HepG2 (cell line): Measurements from ENCODE around the gene EBP. TPM values are rescaled to one million over a fixed set of nuclear protein-coding genes. Genes with fewer than 3 reads are reported as not detected.

Source experiments
- ATAC-seq: fragments of 200-7000 bp; cut with Tn5 transposase; 3 replicates; pipeline ENCODE4 v1.9.1; 2020; ENCODE audit warnings: mild to moderate bottlenecking, moderate library complexity
- BruUV-seq: library from RNA; stranded (reverse); fragments of 400-500 nt; replicated peaks from 2 replicates; lab custom pipeline; 2021; lab: Mats Ljungman, UMichigan
- CTCF ChIA-PET: fragments of 300-600 bp; formaldehyde crosslinking; extraction: SDS; loops from one replicate; lab custom pipeline; 2021; ENCODE audit warnings: low total read pairs, inconsistent platforms, low intra/inter-chr PET ratio; lab: Yijun Ruan, JAX
- POLR2A ChIA-PET: fragments of 350-600 bp; sonication (Branson Sonifier 250); formaldehyde crosslinking; loops from one replicate; lab custom pipeline; 2020; ENCODE audit warnings: antibody characterized with exemption, inconsistent platforms; lab: Yijun Ruan, JAX
- DNase-seq: peaks from one replicate; pipeline ENCODE4 v3.0.0-alpha.2; 2015; ENCODE audit warnings: low spot score
- FAIRE-seq: peaks from 3 replicates; lab custom pipeline; 2011; peaks lifted over from hg19 to GRCh38; lab: Jason Lieb, UNC
- H2AFZ ChIP-seq: one replicate; pipeline ENCODE4 v1.6.1; 2011; ENCODE audit warnings: low read length, inconsistent platforms
- H3K27ac ChIP-seq: fragments of 300-600 bp; 3 replicates; pipeline ENCODE4 v1.8.0; 2011; ENCODE audit warnings: mixed run types, mild to moderate bottlenecking, mixed read lengths, low read length, inconsistent platforms; ENCODE audit not compliant: insufficient read depth; ENCODE audit errors: extremely low read length
- H3K27me3 ChIP-seq, 2 experiments: fragments of 200-600 bp in 1 of 2; 2 replicates in 1 of 2; 3 replicates in 1 of 2; pipeline versions ENCODE4 v1.6.0 to v1.8.0; 2011; ENCODE audit warnings: low read length in 2 of 2, mild to moderate bottlenecking in 2 of 2, moderate library complexity in 2 of 2, inconsistent platforms in 1 of 2; ENCODE audit not compliant: insufficient read depth in 2 of 2, control insufficient read depth in 1 of 2
- H3K36me3 ChIP-seq, 2 experiments: fragments of 200-600 bp in 1 of 2; replicated peaks in 1 of 2; 2 replicates in 1 of 2; 3 replicates in 1 of 2; pipeline versions ENCODE4 v1.5.1 to v1.8.0; 2011; ENCODE audit warnings: low read length in 2 of 2, inconsistent platforms in 1 of 2; ENCODE audit not compliant: insufficient read depth in 2 of 2, control insufficient read depth in 1 of 2
- H3K4me1 ChIP-seq: 2 replicates; pipeline ENCODE4 v1.5.1; 2012; ENCODE audit warnings: low read length, inconsistent platforms; ENCODE audit not compliant: insufficient read depth
- H3K4me2 ChIP-seq: 2 replicates; pipeline ENCODE4 v1.6.0; 2011; ENCODE audit warnings: low read depth, low read length, inconsistent platforms
- H3K4me3 ChIP-seq, 3 experiments: fragments of 200-600 bp in 1 of 3; sonication (generic), shearing (Covaris generic) in 1 of 3; replicated peaks in 1 of 3; 2 replicates each; pipeline ENCODE4 v1.5.1; 2011 to 2016; ENCODE audit warnings: low read length in 3 of 3, inconsistent platforms in 2 of 3, low read depth in 2 of 3, mild to moderate bottlenecking in 2 of 3, control low read depth in 1 of 3, mixed read lengths in 1 of 3; ENCODE audit not compliant: insufficient read depth in 1 of 3
- H3K79me2 ChIP-seq: one replicate; pipeline ENCODE4 v1.6.1; 2011; ENCODE audit warnings: low read length, inconsistent platforms; ENCODE audit not compliant: insufficient read depth
- H3K9ac ChIP-seq: 2 replicates; pipeline ENCODE4 v1.6.0; 2011; ENCODE audit warnings: mild to moderate bottlenecking, low read depth, low read length, inconsistent platforms; ENCODE audit not compliant: insufficient read depth
- H3K9me3 ChIP-seq: 2 replicates; pipeline ENCODE4 v1.5.1; 2012; ENCODE audit warnings: mild to moderate bottlenecking, low read length
- H4K20me1 ChIP-seq: 2 replicates; pipeline ENCODE4 v1.6.0; 2011; ENCODE audit warnings: inconsistent platforms, mild to moderate bottlenecking, low read length, moderate library complexity; ENCODE audit not compliant: insufficient read depth
- ATRX ChIP-seq: sonication (generic); formaldehyde crosslinking; IDR thresholded peaks from 2 replicates; pipeline ENCODE4 v1.4.0; 2020; ENCODE audit warnings: missing genetic modification reagents, borderline replicate concordance
- HOXA9 ChIP-seq: sonication (generic); formaldehyde crosslinking; IDR thresholded peaks from 2 replicates; pipeline ENCODE4 v1.8.1; 2022; ENCODE audit warnings: missing genetic modification reagents, mild to moderate bottlenecking, moderate library complexity, borderline replicate concordance
- ZFP36L2 ChIP-seq: sonication (generic); formaldehyde crosslinking; IDR thresholded peaks from 2 replicates; pipeline ENCODE4 v1.4.0; 2020; ENCODE audit warnings: missing genetic modification reagents
- ZFX ChIP-seq: sonication (generic); formaldehyde crosslinking; IDR thresholded peaks from 2 replicates; pipeline ENCODE4 v1.4.0; 2020; ENCODE audit warnings: mild to moderate bottlenecking, low read depth, missing genetic modification reagents, moderate library complexity
- ZNF775 ChIP-seq: sonication (generic); formaldehyde crosslinking; IDR thresholded peaks from 2 replicates; pipeline ENCODE4 v1.4.0; 2020; ENCODE audit warnings: missing genetic modification reagents, mild to moderate bottlenecking, moderate library complexity, borderline replicate concordance
- WGBS: methylation state at CpG from one replicate; pipeline ENCODE4 v1.1.6; 2017; ENCODE audit warnings: low lambda C conversion rate; 5-methylcytosine and 5-hydroxymethylcytosine counted together
- in situ Hi-C: cut with HindIII; loops from 2 replicates; pipeline ENCODE4 v1.10.0; 2017; ENCODE audit warnings: low pct_unique_long_range_greater_than_20kb; ENCODE audit not compliant: extremely low pct_ligation_motif_present
- intact Hi-C: fragments of 100-400 bp; cut with micrococcal nuclease; formaldehyde crosslinking; loops from one replicate; pipeline ENCODE4 v1.10.0; 2022; ENCODE audit not compliant: unreplicated experiment
- polyA plus RNA-seq, 8 experiments: library from polyadenylated mRNA; depleted of rRNA in 3 of 8; stranded (reverse) in 7 of 8; unstranded in 1 of 8; fragments of >200 nt; fragmentation: Illumina TruSeq in 4 of 8; extraction: Trizol in 4 of 8; gene quantifications; 2 replicates each; pipeline versions ENCODE4 v1.2.1 to v1.2.3, GENCODE V29; 2011 to 2016; ENCODE audit warnings: low read depth in 4 of 8, missing spikeins in 1 of 8, mixed read lengths in 1 of 8; ENCODE audit not compliant: insufficient read depth in 1 of 8
- total RNA-seq, 5 experiments: library from RNA; depleted of rRNA; stranded (reverse); fragments of >200 nt; fragmentation: Illumina TruSeq; extraction: Trizol; gene quantifications; 2 replicates each; pipeline ENCODE4 v1.2.3, GENCODE V29; 2016; ENCODE audit warnings: low read depth in 1 of 5
- TF ChIP-seq, protein P1 (sequence below): sonication (generic); formaldehyde crosslinking; conservative IDR thresholded peaks from 2 replicates; pipeline ENCODE4 v1.4.0; 2020; ENCODE audit warnings: missing genetic modification reagents

The EBP gene
- total and polyA plus RNA-seq, 2 of the 13 experiments (the other 11 are each of a cell fraction or from before 2014, with no cell fraction given), result 106 to 260 TPM

DNA sequence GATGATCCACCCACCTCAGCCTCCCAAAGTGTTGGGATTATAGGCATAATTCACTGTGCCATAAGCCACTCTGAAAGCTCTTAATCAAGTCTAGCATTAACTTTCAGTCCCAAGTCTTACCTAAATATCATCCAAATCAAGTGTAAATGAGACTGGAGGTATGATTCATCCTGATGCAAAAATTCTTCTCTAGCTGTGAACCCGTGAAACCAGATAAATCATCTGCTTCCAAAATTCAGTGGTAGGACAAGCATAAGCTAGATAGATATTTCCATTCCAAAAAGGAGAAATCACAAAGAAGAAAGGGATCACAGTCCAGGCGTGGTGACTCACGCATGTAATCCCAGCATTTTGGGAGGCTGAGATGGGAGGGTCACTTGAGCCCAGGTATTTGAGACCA lies 9.1 kb downstream of the EBP start:
- FAIRE-seq (no peak), ATAC-seq (no peak), DNase-seq (no peak)
- H3K4me3 ChIP-seq, result no peak overlapping the region
- H3K4me2 ChIP-seq, result no peak overlapping the region
- intact Hi-C loops (loop anchor here (10.0 kb wide), 1 partner anchor 56 kb away; the partner anchor contains the start of genes FTSJ1 and SLC38A5), in situ Hi-C loops (no loop called here)
- TF ChIP-seq ATRX (CRISPR knock-in tag) (no peak), ZFX (CRISPR knock-in tag) (no peak), HOXA9 (CRISPR knock-in tag) (no peak), ZFP36L2 (CRISPR knock-in tag) (no peak), ZNF775 (CRISPR knock-in tag) (no peak)
- TF ChIP-seq, protein P1, sequence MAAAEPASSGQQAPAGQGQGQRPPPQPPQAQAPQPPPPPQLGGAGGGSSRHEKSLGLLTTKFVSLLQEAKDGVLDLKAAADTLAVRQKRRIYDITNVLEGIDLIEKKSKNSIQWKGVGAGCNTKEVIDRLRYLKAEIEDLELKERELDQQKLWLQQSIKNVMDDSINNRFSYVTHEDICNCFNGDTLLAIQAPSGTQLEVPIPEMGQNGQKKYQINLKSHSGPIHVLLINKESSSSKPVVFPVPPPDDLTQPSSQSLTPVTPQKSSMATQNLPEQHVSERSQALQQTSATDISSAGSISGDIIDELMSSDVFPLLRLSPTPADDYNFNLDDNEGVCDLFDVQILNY (CRISPR knock-in tag), result no peak
- no peak overlapping the region for H3K9ac ChIP-seq
- no peaks in the 10 kb centered on the region for H4K20me1 ChIP-seq
- no TSS peak for BruUV-seq
- ChIA-PET CTCF (no interaction called here), POLR2A (interaction anchor here (1.7 to 2.1 kb wide), 2 partner anchors 8 to 9 kb away, joined by 4 to 6 read pairs; partner anchors contain the start of gene EBP)
- H3K27ac ChIP-seq, result no peak overlapping the region
- peaks cover 6% of the 10 kb centered on the region for H3K4me1 ChIP-seq
- 97% methylated on average over 3 of the region's 3 CpGs for WGBS
- no peaks in the 10 kb centered on the region for H3K9me3 ChIP-seq
- H3K79me2 ChIP-seq, result no peaks in the 10 kb centered on the region
- no peak overlapping the region for H2AFZ ChIP-seq
- peaks cover 1 to 12% of the 10 kb centered on the region in 2 experiments; a peak in 2 of 5 replicates for H3K36me3 ChIP-seq
- no peaks in the 10 kb centered on the region for H3K27me3 ChIP-seq
